CD1c-positive myeloid dendritic cell (primary cell): ENCODE results near the gene OPTN.
"Not testable (repeated sequence)": the region's sequence is repeated elsewhere in the genome, so short reads cannot be mapped to it uniquely, and the experiment has no call there.

Experiments
- DNase-seq: peaks from one replicate; pipeline ENCODE4 v3.0.0-alpha.2; 2016; ENCODE audit errors: extremely low spot score

OPTN gene

GRCh38 chr10:13120786-13121499 is 21.0 kb downstream of the OPTN start:
- no peak for DNase-seq

GRCh38 chr10:13121500-13121854 is 21.5 kb downstream of the OPTN start:
- DNase-seq = no peak

DNA sequence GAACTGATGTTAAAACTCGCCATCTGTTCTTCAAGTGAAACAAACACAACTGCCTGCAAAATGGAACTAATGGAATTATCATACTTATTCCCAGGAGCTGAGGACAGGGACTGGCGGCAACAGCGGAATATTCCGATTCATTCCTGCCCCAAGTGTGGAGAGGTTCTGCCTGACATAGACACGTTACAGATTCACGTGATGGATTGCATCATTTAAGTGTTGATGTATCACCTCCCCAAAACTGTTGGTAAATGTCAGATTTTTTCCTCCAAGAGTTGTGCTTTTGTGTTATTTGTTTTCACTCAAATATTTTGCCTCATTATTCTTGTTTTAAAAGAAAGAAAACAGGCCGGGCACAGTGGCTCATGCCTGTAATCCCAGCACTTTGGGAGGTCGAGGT is 36.7 kb downstream of the OPTN start:
- DNase-seq = no peak

DNA sequence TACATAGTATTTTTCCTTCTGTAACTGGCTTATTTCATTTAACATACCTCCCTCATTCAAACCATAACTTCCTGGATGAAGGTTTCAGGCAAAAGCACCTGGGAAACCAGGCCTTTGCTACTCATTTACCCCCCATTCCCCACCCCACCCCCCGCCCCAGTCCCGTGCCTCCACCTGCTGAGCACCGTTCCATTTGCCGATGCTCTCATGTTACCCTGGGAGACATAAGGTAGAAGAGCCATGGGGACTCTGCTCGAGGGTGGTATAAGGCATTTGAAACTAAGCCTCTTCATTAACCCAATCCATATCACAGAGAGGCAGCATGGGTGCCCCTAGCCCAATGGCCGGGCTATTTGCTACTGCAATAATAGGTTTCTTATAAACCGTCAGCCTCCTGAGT is 39.2 kb downstream of the OPTN start:
- DNase-seq = no peak

DNA sequence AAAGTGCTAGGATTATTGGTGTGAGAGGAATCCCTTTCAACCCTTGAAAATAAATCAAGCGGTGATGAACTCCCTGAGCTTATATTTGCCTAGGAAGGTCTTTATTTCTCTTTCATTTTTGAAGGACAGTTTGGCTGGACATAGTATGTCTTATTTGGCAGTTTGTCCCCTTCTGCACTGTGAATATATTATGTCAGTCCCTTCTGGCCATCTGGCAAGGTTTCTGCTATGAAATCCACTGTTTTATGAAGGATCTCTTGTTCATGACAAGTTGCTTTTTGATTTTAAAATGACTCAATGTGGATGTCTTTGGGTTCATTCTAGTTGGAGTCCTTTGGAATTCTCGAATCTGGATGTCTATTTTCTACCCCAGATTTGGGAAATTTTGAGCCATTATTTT is 39.7 kb downstream of the OPTN start:
- DNase-seq = no peak

GRCh38 chr10:13140627-13141190 is 40.7 kb downstream of the OPTN start:
- DNase-seq = no peak

GRCh38 chr10:13143766-13144165 is 43.8 kb downstream of the OPTN start:
- DNase-seq = no peak

- no peak for DNase-seq
Observed at GRCh38 chr10:13144814-13145213, 44.9 kb downstream of the OPTN start.

- DNase-seq = no peak
Observed at GRCh38 chr10:13146379-13146778, 46.4 kb downstream of the OPTN start.

- DNase-seq = no peak
Observed at GRCh38 chr10:13147161-13147560, 47.2 kb downstream of the OPTN start.

DNA sequence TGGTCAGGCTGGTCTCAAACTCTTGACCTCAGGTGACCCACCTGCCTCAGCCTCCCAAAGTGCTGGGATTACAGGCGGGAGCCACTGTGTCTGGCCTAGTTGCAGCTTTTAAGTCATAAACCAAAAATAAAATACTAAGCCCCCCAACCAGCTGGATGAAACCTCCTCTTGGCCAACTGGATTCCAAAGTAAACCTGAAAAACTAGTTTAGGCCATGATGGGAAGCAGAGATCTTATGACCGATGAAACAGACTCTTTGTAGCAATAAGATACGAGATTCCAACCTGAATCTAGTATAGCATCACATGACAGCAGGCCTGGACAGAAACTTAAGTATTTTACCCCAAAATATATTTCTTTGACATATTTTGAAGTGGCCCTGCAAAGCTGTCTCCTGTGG is 52.3 kb downstream of the OPTN start:
- DNase-seq = no peak

- DNase-seq = not testable (repeated sequence)
Observed at GRCh38 chr10:13155860-13156259, 55.9 kb downstream of the OPTN start.

- peak; percentile 19 for DNase-seq
Observed at GRCh38 chr10:13158401-13158800, 58.4 kb downstream of the OPTN start.

GRCh38 chr10:13160934-13161856 is 61.2 kb downstream of the OPTN start, which contains the start of gene MCM10:
Gene MCM10 (plus strand): TSS chr10:13161558. CDS start chr10:13164203, 2,645 bp downstream.
- DNase-seq = peak; percentile 99

- no peak for DNase-seq
Observed at GRCh38 chr10:13161857-13162271, 61.9 kb downstream of the OPTN start.

GRCh38 chr10:13163859-13164258 is 63.9 kb downstream of the OPTN start:
- DNase-seq = no peak

- DNase-seq = no peak
Observed at GRCh38 chr10:13165177-13165576, 65.2 kb downstream of the OPTN start.

DNA sequence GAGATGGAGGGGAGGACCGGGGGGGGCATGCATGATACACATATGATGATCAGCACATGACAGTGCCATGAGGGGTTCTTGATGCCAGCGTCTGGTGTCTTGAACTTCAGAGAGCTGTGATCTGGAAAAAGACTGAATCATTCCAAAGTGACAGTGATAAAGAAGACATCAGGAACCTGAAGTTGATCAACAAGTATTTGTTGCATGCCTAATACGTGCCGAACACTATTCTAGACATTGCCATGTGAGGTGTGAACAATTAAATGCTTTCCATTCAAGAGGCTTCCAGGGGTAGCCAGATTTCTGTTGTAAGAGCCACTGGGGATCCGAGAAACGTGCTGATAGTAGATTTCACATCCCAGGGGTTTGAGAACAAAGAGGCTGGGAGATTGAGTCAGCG is 67.6 kb downstream of the OPTN start:
- DNase-seq = no peak

DNA sequence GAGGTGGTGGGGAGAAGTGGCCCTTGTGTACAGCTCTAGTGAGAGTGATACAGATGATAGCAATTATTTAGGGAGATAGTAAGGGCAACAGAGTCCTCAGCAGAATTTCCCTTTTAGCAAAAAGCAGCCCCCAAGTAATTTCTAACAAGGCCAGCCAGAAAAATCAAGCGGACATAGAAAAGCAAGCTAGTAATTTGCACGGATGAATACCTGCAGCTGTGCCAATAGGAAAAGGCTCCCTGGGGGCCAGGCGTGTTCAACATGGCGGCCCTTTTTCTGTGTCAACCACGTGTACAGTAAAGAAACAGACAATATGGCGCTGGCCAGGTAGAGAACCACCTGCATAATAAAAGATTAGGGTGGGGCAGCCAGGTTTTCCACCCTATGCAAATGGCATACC is 68.8 kb downstream of the OPTN start:
- no peak for DNase-seq

DNA sequence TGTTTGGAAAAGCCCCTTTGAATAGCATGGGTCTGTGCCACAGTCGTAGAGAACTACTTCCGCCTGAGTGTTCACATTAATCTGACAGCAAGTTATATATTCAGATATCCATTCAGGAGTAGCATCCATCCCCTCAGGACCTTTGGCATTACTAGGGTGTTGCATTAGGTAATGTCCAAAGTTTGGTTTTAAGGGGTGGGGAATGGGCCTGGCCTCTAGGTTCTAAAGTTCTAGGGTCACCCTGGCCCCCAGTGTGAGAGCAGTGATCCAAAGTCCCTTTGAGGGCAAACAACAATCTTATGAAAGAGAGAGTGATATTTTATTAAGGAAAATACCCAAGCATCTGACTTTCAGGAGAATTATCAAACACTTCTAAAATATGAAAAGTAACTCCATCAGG is 73.7 kb downstream of the OPTN start:
- no peak for DNase-seq

DNA sequence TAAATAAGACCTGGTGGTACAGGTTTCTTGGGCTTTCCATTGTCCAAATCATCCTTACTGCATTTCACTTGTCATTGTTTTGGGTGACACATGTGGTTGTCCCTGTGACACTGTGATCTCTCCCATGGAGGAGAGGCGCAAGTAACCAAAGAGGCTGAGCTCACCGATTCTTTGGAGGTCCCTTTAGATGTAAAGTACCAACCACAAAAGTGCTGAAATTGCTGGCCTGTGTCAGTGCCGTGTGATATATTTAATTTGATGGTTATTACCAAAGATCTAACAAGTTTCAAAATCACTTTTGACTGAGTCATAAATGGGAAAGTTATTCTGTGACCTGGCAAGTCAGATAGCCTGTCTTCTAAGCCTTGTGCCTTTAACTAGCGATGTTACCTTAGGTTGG is 80.8 kb downstream of the OPTN start:
- no peak for DNase-seq

DNA sequence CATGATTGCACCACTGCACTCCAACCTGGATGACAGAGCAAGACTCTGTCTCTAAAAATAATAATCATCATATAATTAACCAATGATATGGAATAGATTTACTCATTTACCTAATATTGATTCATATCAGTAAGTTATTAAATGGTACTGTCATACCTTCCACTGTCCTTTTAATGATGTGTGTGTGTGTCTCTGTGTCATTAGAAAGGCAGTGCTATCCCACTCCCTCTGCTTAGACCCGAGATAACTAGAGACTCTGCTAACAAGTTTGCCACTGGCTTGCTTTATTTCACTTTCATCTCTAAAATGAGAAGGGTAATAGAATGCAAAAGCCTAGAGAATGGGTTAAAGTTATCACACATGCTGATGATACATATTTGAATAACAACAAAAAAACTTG is 82.5 kb downstream of the OPTN start:
- no peak for DNase-seq

- no peak for DNase-seq
Observed at GRCh38 chr10:13183625-13184024, 83.7 kb downstream of the OPTN start.
